HG03103 (cell line): ENCODE data around the gene PTGFRN.
"Not testable (repeated sequence)": the region's sequence is repeated elsewhere in the genome, so short reads cannot be mapped to it uniquely, and the experiment has no call there.

Experiments used
- ATAC-seq: cut with Tn5 transposase; IDR thresholded peaks from one replicate; pipeline ENCODE4 v1.9.1; 2021; ENCODE audit warnings: low read depth; ENCODE audit not compliant: unreplicated experiment

The PTGFRN gene

GRCh38 chr1:116915086-116915661 is 5.5 kb downstream of the PTGFRN start:
- ATAC-seq, result no peak

- no peak for ATAC-seq
Measured at GRCh38 chr1:116916002-116916401, 6.3 kb downstream of the PTGFRN start.

DNA sequence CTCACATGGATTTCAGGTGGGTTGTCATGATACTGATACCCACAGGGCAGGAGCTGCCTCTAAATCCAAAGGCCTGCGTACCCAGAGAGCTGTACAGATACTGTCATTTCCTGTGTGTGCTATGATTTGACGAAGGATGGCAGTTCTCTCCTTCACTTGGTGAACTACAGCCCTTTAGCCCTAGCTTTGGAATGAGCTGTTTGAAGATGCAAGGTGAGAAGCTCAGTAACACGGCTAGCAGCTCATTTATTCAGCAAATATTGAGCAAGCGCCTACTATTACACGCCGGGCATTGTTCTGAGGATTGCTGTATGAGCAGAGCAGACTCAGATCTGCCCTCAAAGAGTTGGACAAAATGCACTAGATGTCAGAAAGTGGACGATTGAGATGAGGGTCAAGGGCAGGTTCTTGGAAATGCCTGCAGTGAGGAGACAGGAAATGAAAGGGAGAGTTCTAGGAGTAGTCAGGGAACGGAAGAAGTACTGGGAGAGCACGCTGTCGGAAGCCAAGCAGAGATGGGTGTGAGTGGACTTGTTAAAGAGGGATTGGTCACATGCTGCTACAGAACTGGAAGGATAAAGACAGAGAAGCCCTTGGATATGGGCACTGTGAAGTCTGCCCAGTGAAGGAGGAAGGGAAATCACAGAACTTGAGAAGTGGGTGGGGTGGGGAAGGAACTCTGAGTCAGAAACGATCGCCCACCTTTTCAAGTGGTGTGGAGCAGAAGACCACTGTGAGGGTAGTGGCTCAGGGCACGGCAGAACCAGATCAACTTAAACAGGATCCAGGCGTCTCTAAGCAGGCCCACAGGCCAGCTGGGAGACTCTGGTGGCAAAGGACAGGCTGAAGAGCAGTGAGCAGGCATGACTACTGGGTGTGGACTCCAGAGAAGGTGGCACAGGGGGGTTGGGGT is 7.1 kb downstream of the PTGFRN start:
- no peak for ATAC-seq

GRCh38 chr1:116918714-116919357 is 9.1 kb downstream of the PTGFRN start:
- ATAC-seq, result no peak

DNA sequence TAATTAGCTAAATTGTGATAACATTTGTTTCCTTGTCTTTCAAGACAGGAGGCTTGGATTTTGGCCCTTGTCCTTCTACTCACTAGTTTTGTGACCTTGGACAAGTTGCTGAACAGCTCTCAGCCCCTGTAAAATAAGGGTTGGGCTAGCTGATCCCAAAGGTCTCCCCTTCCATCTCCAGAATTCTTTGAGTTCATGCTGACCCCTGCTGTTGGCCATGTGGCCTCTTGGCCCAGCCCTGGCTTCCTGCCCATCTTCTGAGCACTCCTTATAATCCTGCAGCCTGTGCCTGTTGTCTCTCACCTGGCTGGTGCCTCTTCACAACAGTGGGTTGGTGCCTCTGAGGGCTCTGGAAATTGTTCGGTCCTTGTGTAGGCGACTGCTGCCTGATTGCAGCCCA is 10.1 kb downstream of the PTGFRN start:
- no peak for ATAC-seq

DNA sequence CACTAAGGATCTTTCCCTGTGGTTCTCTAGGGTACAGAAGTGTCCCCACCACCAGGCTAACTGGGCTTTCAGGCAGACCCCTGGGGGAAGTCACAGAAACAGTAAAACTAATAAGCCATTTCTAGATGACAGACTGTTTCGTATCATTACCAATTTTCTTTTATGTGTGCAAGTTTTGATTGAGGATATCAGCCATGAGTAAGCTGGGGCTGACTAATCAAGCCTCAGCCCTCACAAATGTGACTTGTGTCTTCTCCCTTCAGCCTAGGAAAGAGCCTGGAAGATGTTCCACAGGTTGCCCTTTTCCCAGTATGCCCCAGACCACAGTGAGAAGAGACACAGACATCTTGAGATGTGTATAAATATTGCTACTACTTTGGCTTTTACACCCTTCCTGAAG is 10.5 kb downstream of the PTGFRN start:
- ATAC-seq, result no peak

DNA sequence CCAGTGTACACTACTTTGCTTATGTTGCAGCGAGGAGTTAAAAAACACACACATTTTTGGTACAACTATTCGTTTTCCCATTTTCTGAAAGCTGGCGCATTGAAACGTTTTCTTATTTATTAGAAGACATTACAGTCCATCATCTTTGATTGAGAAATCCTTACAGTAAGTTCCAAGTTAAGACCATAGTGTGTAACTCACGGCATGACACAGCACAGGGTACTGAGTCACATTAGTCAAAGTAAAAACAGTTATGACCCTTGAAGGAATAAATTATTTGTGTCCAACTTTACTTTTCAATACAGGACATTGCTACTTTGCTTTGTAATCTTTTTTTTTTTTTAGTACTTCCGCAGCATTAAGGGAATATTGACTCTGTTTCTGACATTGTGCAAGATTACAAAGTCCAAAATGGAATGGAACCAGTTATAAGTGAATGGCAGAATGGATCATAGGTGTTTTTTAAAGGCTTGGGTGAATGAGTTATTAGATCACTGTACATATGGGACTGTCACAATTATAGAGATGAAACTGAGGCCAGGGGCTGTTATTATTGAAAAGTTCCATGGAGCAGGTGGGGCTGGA is 11.7 kb downstream of the PTGFRN start:
- ATAC-seq, result no peak

DNA sequence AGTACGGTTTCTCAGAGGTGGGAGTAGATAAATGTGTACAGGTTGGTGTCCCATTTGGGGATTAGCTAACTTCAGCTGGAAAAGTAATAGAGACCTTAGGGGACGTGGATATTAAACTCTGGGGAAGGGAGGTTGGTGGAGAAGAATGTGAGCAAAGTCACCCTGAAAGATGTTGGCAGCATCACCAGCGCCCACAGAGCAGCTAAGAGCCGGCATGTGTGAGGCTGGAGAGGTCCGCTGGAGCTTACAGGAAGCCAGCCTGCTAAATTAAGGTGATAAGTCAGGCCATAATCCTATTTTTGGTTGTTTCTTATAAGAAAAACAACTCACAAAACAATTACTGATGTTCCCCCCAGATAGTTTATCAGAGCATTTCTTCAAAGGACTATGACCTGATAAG is 12.2 kb downstream of the PTGFRN start:
- no peak for ATAC-seq

GRCh38 chr1:116923421-116923820 is 13.7 kb downstream of the PTGFRN start:
- ATAC-seq, result no peak

- ATAC-seq, result no peak
Measured at GRCh38 chr1:116927049-116927798, 17.5 kb downstream of the PTGFRN start.

DNA sequence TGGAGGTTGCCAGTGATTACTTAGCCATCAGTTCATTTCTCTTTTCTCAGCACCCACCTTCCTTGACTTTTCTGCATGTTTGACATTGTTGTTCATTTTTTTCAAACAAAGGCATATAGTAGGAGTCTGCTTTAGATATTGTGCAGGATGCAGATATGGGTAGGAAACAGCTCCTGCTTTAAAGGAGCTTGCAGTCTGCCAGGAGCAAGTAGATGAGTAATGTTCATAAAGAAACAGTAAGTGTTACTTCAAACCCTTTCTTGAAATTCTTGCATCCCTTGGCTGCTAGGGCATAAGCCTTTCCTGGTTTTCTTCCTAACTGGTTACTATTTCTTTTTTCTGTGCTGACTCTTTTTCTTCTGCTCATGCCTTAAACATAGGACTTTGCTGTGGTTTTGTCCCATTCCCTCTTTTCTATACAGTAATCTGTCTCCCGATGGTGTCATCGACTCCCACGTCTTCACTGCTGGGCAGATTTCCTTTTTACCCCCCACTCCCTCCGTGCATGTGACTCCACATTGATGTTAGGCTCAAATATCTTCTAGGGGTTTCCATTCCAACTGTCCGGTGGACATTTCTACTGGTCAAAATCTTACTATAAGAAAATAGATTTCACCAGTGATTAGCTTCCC is 20.4 kb downstream of the PTGFRN start:
- ATAC-seq, result no peak

DNA sequence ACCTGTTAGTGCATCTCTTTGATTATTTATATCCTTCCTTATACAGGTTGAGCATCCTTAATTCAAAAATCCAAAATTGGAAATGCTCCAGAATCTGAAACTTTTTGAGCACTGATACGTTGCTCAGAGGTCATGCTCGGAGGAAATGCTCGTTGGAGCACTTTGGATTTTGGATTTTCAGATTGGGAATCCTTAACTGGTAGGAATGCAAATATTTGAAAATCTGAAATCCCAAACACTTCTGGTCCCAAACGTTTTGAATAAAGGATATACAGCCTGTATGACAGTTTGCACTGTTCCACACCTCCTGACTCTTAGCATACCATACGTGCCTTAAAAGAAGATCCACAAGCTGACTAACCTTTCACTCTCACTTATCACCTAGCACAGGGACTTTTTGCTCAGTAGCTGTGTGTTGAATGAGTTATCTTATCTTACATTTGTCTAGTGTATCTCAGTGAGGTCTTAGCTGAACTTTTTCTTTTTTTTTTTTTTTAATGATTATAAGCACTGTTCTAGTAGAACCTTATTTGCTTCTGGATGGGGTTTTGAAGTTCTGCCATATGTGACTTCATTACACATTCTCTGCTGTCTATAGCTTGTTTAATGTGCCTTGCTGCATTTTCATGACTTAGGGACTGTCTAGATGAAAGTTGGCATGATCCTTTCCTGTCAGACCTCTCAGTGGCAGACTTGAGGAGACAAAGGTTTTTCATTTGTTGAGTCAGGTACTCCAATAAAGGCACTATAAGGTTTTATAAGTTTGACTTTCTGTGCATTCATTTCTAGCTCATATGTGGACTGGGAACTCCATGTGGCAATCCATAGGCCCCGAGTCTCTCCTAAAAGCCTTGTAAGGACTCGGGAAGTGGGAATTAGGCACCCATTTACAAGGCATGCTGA is 21.6 kb downstream of the PTGFRN start:
- no peak for ATAC-seq

- no peak for ATAC-seq
Measured at GRCh38 chr1:116933606-116934515, 24.1 kb downstream of the PTGFRN start.

DNA sequence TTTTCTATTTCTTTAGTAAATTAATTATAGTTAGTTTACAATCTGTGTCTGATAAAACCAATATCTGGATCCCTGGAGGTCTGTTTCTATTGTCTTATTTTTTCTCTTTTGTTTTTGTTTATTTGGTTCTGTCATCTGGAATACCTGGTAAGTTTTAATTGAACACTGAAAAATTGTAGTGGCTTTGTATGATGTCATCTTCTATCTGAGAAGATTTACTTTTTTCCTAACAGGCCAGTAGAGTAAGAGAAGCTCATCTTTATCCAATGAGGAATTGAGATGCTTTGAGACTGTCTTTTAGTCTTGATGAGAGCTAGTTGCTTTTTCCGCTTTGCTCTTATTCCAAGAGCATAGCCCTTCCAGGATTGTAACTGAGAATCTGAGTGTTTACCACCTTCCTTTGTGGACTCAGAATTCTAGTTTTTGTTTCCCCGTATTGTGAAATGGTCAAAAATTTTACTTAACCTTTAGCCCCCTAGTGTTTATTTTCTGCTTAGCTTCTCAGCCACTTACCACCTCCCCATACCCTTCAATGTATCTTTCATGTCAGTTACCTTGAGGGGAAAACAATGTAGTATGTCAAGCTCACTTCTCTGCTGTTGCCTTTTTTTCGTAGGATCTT is 25.0 kb downstream of the PTGFRN start:
- no peak for ATAC-seq

DNA sequence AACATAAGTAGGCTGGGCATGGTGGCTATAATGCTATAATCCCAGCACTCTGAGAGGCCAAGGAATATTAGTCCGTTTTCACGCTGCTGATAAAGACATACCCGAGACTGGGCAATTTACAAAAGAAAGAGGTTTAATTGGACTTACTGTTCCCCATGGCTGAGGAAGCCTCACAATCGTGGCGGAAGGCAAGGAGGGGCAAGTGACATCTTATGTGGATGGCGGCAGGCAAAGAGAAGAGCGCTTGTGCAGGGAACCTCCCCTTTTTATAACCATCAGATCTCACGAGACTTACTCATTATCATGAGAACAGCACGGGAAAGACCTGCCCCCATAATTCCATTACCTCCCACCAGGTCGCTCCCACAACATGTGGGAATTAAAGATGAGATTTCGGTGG is 28.5 kb downstream of the PTGFRN start:
- ATAC-seq, result no peak

DNA sequence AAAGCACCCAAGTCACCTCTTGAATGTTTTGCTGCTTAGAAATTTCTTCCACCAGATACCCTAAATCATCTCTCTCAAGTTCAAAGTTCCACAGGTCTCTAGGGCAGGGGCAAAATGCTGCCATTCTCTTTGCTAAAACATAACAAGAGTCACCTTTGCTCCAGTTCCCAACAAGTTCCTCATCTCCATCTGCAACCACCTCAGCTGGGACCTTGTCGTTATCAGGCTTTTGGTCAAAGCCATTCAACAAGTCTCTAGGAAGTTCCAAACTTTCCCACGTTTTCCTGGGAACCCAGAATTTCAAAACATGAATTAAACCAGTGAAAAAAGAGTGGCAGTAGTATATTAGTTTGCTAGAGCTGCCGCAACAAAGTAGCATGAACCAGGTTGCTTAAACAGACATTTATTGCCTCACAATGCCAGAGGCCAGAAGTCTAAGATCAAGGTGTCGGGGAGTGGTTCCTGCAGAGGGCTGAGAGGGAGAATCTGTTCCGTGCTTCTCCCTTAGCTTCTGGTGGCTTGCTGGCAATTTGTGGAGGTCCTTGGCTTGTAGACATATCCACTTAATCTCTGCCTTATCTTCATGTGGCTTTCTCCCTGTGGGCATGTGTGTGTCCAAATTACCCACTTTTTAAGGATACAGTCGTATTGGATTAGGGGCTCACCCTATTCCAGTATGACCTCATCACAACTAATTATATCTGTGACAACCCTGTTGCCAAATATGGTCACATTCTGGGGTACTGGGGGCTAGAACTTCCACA is 30.2 kb downstream of the PTGFRN start:
- ATAC-seq, result not testable (repeated sequence)
